ENCODE results near the gene SP1.

- TF ChIP-seq POLR2A (IDR thresholded peaks at IDR 0.05): no peak
- TF ChIP-seq, protein P1, sequence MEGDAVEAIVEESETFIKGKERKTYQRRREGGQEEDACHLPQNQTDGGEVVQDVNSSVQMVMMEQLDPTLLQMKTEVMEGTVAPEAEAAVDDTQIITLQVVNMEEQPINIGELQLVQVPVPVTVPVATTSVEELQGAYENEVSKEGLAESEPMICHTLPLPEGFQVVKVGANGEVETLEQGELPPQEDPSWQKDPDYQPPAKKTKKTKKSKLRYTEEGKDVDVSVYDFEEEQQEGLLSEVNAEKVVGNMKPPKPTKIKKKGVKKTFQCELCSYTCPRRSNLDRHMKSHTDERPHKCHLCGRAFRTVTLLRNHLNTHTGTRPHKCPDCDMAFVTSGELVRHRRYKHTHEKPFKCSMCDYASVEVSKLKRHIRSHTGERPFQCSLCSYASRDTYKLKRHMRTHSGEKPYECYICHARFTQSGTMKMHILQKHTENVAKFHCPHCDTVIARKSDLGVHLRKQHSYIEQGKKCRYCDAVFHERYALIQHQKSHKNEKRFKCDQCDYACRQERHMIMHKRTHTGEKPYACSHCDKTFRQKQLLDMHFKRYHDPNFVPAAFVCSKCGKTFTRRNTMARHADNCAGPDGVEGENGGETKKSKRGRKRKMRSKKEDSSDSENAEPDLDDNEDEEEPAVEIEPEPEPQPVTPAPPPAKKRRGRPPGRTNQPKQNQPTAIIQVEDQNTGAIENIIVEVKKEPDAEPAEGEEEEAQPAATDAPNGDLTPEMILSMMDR (IDR thresholded peaks at IDR 0.05): no peak
Observed at GRCh38 chr12:53332744-53333143, 47.2 kb upstream of the SP1 start.

All from adrenal gland (tissue), 5 donors.